ENCODE results near the gene COX6A2. TPM values are rescaled to one million over a fixed set of nuclear protein-coding genes. Genes with fewer than 3 reads are reported as not detected.

The COX6A2 gene
- total RNA-seq, 4 donors from 2014 or later: not detected

DNA sequence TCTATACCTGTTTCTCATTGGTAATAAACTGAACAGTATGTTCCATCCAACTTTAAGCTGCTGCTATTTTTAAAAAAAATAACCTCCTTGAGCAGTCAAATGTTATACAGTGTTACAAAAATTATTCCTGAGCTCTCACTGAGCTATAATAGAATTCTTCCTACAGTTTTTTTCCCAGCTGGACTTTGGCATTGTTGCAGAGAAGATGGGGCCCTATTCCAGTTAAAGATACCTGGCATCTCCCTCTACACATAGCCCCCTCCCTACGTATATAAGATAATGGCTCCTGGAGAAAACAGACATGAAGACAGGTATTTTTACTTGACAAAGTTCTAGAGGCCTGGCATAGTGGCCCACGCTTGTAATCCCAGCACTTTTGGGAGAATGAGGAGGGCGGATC is 1.6 kb upstream of the COX6A2 start:
- TF ChIP-seq, protein P1, sequence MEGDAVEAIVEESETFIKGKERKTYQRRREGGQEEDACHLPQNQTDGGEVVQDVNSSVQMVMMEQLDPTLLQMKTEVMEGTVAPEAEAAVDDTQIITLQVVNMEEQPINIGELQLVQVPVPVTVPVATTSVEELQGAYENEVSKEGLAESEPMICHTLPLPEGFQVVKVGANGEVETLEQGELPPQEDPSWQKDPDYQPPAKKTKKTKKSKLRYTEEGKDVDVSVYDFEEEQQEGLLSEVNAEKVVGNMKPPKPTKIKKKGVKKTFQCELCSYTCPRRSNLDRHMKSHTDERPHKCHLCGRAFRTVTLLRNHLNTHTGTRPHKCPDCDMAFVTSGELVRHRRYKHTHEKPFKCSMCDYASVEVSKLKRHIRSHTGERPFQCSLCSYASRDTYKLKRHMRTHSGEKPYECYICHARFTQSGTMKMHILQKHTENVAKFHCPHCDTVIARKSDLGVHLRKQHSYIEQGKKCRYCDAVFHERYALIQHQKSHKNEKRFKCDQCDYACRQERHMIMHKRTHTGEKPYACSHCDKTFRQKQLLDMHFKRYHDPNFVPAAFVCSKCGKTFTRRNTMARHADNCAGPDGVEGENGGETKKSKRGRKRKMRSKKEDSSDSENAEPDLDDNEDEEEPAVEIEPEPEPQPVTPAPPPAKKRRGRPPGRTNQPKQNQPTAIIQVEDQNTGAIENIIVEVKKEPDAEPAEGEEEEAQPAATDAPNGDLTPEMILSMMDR (IDR thresholded peaks at IDR 0.05; ENCODE audit: low read depth): no peak

DNA sequence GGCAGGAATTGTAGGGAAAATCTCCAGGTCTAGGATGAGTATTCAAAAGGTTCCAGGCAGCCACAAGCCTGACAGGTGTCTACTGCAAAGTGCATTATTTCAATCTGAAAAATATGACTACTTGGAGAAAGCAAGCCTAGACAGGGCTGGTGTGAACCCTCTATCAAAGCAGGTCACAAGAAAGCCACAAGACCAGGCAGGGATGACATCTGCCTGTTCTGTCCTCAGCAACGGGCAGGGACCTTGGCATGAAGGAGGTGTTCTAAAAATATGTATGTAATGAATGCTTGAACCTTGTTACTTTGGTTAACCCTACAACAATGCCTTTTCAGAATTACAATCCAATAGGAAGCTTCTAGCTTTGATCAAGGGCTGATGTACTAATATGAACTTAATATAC is 1.2 kb upstream of the COX6A2 start:
- TF ChIP-seq, protein P1 (IDR thresholded peaks at IDR 0.05; ENCODE audit: low read depth): no peak

DNA sequence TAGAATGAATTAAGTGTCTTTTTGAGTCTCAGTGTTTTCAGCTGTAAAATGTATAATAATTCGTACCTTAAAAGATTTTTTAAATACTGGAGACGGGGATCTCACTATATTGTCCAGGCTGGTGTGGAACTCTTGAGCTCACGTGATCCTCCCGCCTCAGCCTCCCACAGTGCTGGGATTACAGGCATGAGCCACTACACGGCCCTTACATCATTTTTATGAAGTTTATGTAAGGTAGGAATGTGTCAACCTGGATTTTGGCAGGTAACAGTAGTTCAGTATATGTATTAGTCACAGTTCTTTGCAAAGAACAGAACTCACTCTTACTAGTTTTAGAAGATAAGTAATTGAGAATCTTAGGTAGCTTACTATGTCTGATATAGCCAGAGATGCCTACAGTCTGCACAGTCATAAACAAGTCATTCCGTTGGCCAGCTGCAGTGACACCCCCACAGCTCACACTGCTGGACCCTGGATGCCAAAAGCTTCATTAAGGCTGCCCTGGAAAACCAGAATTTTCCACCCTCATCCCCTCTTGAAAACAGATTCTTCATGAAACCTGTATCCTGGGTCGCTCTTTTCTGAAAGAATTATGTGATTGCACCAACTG is 583 bp upstream of the COX6A2 start:
- TF ChIP-seq, protein P1 (IDR thresholded peaks at IDR 0.05; ENCODE audit: low read depth): no peak

DNA sequence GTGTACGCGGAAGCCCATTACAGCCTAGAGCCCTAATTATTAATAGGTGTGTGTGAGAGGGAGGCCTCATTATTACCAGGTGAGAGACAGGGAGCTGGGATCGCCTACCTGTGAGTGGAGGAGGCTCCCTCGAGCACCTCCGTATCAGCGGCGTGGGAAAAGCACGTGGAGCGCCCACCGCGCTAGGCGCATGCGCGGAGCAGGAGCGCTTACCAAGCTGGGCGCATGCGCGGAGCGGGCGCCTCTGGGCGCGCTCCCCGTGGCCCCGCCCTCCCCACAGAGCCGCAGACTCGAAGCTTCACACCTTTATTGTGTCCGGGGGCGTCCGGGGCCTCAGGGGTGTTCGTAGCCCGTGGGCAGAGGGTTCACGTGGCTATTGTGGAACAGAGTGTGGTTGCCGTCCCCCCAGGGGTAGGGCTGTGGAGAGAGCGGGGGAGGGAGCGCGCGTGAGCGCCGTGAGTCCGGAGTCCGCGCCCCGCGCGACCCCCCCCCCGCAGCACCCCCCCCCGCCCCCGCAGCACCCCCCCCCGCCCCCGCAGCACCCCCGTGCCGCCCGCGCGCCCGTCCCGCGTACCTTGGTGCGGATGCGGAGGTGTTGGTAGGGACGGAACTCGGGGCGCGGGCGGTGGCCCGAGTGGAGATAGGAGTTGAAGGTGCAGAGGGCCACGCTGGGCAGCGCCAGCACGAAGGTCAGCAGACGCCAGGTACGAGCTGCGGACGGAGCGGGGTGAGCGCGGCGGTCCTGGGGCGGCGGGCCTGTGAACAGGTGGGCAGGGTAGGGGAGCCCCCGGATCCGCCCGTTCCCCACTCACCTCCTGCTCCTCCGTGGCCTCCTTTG is 500 bp downstream of the COX6A2 start:
- TF ChIP-seq, protein P1 (IDR thresholded peaks at IDR 0.05; ENCODE audit: low read depth): no peak

GRCh38 chr16:31423801-31424200 is 4.4 kb downstream of the COX6A2 start:
- TF ChIP-seq, protein P1 (IDR thresholded peaks at IDR 0.05; ENCODE audit: low read depth): no peak

GRCh38 chr16:31423241-31423640 is 4.9 kb downstream of the COX6A2 start:
- TF ChIP-seq, protein P1 (IDR thresholded peaks at IDR 0.05; ENCODE audit: low read depth): no peak

GRCh38 chr16:31421587-31421986 is 6.6 kb downstream of the COX6A2 start:
- TF ChIP-seq, protein P1 (IDR thresholded peaks at IDR 0.05; ENCODE audit: low read depth): no peak

Data from subcutaneous adipose tissue (tissue), 4 donors.